NCI-H345 treated with DMSO at 0.1 percent for 48 hours (cell line): ENCODE results near the gene LCLAT1.
"Not testable (repeated sequence)": the region's sequence is repeated elsewhere in the genome, so short reads cannot be mapped to it uniquely, and the experiment has no call there.

ENCODE experiments used
- DNase-seq: peaks from one replicate; lab custom pipeline; 2025; ENCODE audit not compliant: unreplicated experiment; lab: John Stamatoyannopoulos, UW

LCLAT1 gene

GRCh38 chr2:30453498-30453897 lies 6.5 kb downstream of the LCLAT1 start:
- DNase-seq, result no peak

DNA sequence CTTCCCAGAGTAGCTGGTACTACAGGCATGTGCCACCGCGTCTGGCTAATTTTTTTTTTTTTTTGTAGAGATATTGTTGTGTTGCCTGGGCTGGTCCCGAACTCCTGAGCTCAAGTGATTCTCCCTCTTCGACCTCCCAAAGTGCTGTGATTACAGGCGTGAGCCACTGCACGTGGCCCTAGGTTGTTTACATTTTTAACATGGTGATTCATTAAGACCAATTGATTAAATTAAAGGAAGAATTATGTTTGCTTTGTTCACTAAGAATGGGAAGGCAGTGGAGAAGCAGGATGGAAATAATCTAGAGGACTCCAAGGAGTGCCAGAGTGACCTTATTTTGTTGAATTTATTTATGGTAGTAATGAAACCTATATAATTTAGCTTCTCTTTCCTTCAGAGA lies 7.5 kb downstream of the LCLAT1 start:
- DNase-seq, result no peak

- DNase-seq, result no peak
Observed at GRCh38 chr2:30455114-30455738, 8.2 kb downstream of the LCLAT1 start.

DNA sequence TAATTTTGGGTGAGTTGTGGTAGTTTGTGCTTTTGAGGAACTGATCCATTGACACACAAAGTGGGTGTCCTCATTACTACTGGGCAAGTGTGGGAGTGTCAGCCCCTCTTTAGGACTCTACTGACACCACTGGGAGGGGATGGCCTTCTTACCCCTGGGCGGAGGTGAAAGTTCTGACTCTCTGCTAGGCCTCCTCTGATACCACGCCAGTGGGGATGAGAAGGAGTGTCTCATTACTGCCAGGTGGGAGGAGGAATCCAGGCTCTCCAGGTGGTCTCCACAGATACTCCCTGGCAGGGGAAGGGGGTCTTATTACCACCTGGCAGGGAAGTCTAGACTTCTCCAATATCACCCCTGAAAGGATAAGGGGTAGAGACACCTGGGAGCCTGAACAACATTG lies 9.1 kb downstream of the LCLAT1 start:
- no peak for DNase-seq

- no peak for DNase-seq
Observed at GRCh38 chr2:30456579-30456978, 9.5 kb downstream of the LCLAT1 start.

GRCh38 chr2:30457296-30457695 lies 10.2 kb downstream of the LCLAT1 start:
- no peak for DNase-seq

GRCh38 chr2:30459140-30459539 lies 12.1 kb downstream of the LCLAT1 start:
- no peak for DNase-seq

GRCh38 chr2:30462131-30462857 lies 15.2 kb downstream of the LCLAT1 start:
- no peak for DNase-seq

GRCh38 chr2:30463535-30463934 lies 16.5 kb downstream of the LCLAT1 start:
- DNase-seq, result no peak

DNA sequence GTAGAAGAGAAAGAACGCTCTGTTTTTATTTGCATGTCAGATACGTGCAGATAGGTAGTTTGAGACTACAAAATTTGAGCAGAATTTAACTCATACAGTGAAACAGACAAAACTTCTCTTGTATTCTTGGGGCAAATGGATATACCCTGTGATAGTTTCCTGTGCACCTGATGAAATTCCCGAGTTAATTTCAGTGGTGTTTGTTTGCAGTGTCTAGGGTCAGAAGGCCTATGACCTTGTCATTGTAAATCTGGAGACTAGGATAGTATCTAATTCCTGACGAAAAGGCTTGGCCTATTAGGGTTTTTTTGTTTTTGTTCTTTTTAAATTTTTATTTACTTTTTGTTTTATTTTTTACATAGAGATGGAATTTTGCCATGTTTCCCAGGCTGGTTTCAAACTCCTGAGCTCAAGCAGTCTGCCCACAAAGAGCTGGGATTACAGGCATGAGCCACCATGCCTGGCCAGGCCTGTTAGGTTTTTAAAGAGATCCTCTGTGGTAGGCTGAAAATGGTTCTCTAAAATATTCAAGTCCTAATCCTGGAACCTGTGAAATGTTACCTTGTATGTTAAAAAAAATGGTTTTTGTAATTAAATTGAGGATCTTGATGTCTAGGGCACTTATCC lies 17.6 kb downstream of the LCLAT1 start:
- no peak for DNase-seq

DNA sequence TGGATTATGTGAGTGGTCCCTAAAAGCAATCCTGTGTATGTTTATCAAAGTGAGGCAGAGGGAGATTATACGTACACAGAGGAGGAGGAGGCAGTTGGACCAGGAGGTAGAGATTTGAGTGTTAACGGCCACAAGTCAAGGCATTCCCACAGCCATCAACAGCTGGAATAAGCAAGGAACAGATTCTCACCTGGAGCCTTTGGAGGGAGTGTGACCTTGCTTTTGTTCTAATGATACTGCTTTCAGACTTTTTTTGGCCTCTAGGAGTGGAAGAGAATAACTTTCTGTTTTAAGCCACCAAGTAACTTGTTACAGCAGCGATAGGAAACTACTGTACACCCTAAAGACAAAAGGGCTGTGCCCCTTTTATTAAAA lies 18.1 kb downstream of the LCLAT1 start:
- no peak for DNase-seq

GRCh38 chr2:30466216-30466615 lies 19.2 kb downstream of the LCLAT1 start:
- no peak for DNase-seq

DNA sequence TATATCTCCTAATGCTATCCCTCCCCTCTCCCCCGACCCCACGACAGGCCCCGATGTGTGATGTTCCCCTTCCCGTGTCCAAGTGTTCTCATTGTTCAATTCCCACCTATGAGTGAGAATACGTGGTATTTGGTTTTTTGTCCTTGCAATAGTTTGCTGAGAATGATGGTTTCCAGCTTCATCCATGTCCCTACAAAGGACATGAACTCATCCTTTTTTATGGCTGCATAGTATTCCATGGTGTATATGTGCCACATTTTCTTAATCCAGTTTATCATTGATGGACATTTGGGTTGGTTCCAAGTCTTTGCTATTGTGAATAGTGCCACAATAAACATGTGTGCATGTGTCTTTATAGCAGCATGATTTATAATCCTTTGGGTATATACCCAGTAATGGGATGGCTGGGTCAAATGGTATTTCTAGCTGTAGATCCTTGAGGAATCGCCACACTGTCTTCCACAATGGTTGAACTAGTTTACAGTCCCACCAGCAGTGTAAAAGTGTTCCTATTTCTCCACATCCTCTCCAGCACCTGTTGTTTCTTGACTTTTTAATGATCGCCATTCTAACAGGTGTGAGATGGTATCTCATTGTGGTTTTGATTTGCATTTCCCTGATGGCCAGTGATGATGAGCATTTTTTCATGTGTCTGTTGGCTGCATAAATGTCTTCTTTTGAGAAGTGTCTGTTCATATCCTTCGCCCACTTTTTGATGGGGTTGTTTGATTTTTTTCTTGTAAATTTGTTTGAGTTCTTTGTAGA lies 20.2 kb downstream of the LCLAT1 start:
- DNase-seq, result not testable (repeated sequence)

DNA sequence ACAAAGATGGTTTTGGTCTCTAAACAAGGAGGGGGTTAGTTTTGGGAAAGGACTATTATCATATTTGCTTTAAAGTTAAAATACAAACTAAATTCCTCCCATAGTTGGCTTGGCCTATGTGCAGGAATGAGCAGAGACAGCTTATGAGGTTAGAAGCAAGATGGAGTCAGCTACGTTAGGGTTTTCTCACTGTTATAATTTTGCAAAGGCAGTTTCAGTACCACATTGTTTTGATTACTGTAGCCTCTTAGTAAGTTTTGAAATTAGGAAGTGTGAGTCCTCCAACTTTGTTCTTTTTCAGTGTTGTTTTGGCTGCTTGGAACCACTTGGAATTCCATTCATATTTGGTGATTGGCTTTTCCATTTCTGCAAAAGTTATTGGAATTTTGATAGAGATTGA lies 23.4 kb downstream of the LCLAT1 start:
- DNase-seq, result no peak

GRCh38 chr2:30472326-30472725 lies 25.3 kb downstream of the LCLAT1 start:
- no peak for DNase-seq

DNA sequence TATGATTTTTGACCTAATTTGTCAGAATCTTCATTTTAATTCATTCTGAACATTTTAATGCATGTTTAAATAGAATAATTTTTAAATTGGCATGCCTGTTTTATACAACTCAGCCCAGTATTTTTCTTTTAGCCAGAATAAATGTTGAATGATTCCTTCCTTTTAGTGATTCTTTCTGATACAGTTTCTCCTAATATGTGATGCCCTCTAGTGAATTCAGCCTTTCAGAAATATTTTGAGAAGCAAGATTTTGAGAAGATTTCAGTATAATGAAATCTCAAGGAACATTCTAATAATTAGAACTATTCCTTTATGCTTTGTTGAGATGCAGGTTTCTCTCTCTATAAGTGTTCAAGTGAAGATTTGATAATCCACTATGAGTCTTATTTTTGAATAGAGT lies 28.5 kb downstream of the LCLAT1 start:
- no peak for DNase-seq

GRCh38 chr2:30476636-30477035 lies 29.6 kb downstream of the LCLAT1 start:
- DNase-seq, result no peak

GRCh38 chr2:30480703-30481322 lies 33.8 kb downstream of the LCLAT1 start:
- no peak for DNase-seq

GRCh38 chr2:30481323-30481800 lies 34.3 kb downstream of the LCLAT1 start:
- DNase-seq, result no peak

GRCh38 chr2:30482011-30482410 lies 35.0 kb downstream of the LCLAT1 start:
- DNase-seq, result no peak

- DNase-seq, result no peak
Observed at GRCh38 chr2:30484145-30484544, 37.1 kb downstream of the LCLAT1 start.
